ENCODE data around the gene CHKA. TPM values are rescaled to one million over a fixed set of nuclear protein-coding genes. Genes with fewer than 3 reads are reported as not detected.

Gene CHKA
- total RNA-seq, 3 donors from 2014 or later, result 44.1 to 74.4 (median 58.5) TPM

- Histone ChIP-seq H3K4me3 (no peak overlapping the region), H3K4me1 (ENCODE audit: low read depth) (no peaks in the 10 kb centered on the region), H3K36me3 (ENCODE audit: low read depth) (no peaks in the 10 kb centered on the region), H3K9me3 (no peaks in the 10 kb centered on the region)
- DNase-seq (no peak), ATAC-seq (no peak)
- intact Hi-C loops (cut with DNase I, micrococcal nuclease), result no loop called here
- TF ChIP-seq CTCF (IDR thresholded peaks at IDR 0.05), result no peak
Observed at GRCh38 chr11:68158580-68158979, 37.4 kb upstream of the CHKA start.

GRCh38 chr11:68153742-68154141 lies 32.6 kb upstream of the CHKA start:
- peak; percentile 88 for ATAC-seq
- intact Hi-C loops (cut with DNase I, micrococcal nuclease), result no loop called here
- H3K36me3 ChIP-seq (ENCODE audit: low read depth), result no peaks in the 10 kb centered on the region
- H3K4me3 ChIP-seq, result no peak overlapping the region
- H3K4me1 ChIP-seq (ENCODE audit: low read depth), result peaks cover 5% of the 10 kb centered on the region
- DNase-seq, result peak; percentile 71 to 73 (median 72)
- no peaks in the 10 kb centered on the region for H3K9me3 ChIP-seq
- no peak for TF ChIP-seq CTCF (IDR thresholded peaks at IDR 0.05)

GRCh38 chr11:68150037-68150436 lies 28.8 kb upstream of the CHKA start:
- DNase-seq, result peak in 1 of 3 donors; percentile 25
- intact Hi-C loops (cut with DNase I, micrococcal nuclease), result no loop called here
- no peak for TF ChIP-seq CTCF (IDR thresholded peaks at IDR 0.05)
- no peak for ATAC-seq
- no peak overlapping the region for H3K4me3 ChIP-seq
- peaks cover 25% of the 10 kb centered on the region for H3K4me1 ChIP-seq (ENCODE audit: low read depth)
- H3K36me3 ChIP-seq (ENCODE audit: low read depth), result no peaks in the 10 kb centered on the region
- no peaks in the 10 kb centered on the region for H3K9me3 ChIP-seq

- intact Hi-C loops (cut with DNase I, micrococcal nuclease), result no loop called here
- Histone ChIP-seq H3K4me1 (ENCODE audit: low read depth) (peaks cover 25% of the 10 kb centered on the region), H3K9me3 (no peaks in the 10 kb centered on the region), H3K4me3 (no peak overlapping the region), H3K36me3 (ENCODE audit: low read depth) (no peaks in the 10 kb centered on the region)
- ATAC-seq (no peak), DNase-seq (peak in 1 of 3 donors; percentile 12)
- TF ChIP-seq CTCF (IDR thresholded peaks at IDR 0.05), result no peak
Observed at GRCh38 chr11:68149417-68149816, 28.2 kb upstream of the CHKA start.

GRCh38 chr11:68148879-68149278 lies 27.7 kb upstream of the CHKA start:
- Histone ChIP-seq H3K4me1 (ENCODE audit: low read depth) (peaks cover 25% of the 10 kb centered on the region), H3K4me3 (no peak overlapping the region), H3K9me3 (no peaks in the 10 kb centered on the region), H3K36me3 (ENCODE audit: low read depth) (no peaks in the 10 kb centered on the region)
- TF ChIP-seq CTCF (IDR thresholded peaks at IDR 0.05), result no peak
- intact Hi-C loops (cut with DNase I, micrococcal nuclease), result no loop called here
- peak in 1 of 3 donors; percentile 62 for DNase-seq
- ATAC-seq, result peak; percentile 8

Measured in mucosa of descending colon (tissue), 3 donors.